ENCODE data around the gene ERAL1. TPM values are rescaled to one million over a fixed set of nuclear protein-coding genes. Genes with fewer than 3 reads are reported as not detected.

ERAL1 gene
- total and polyA plus RNA-seq, 2 of the 8 experiments (the other 6 are each of a cell fraction or from before 2014, with no cell fraction given) = 67.8 to 122 TPM

- Histone ChIP-seq H4K8ac (ENCODE audit: extremely low read depth, insufficient read depth, low read length) (no peak overlapping the region), H3K27ac (ENCODE audit: low read depth, low read length) (no peak overlapping the region), H3K27me3 (replicated peaks in 1 of 4; ENCODE audit: control insufficient read depth in 3 of 4, extremely low read depth in 1 of 4, insufficient read depth in 3 of 4, low read length in 3 of 4) (no peaks in the 10 kb centered on the region), H3K18ac (ENCODE audit: extremely low read depth, low read length) (no peak overlapping the region), H3K9me3 (ENCODE audit: insufficient read depth in 2 of 2, low read depth in 1 of 2, low read length in 1 of 2) (no peaks in the 10 kb centered on the region), H2AFZ (ENCODE audit: low read length) (no peak overlapping the region), H4K5ac (ENCODE audit: insufficient read length, low read depth, low read length) (no peak overlapping the region), H3K4me1 (replicated peaks in 1 of 4; ENCODE audit: control insufficient read depth in 3 of 4, insufficient read depth in 4 of 4, low read length in 3 of 4) (peaks cover 0 to 4% (median 0%) of the 10 kb centered on the region in 4 experiments; a peak in 2 of 7 replicates), H2BK20ac (ENCODE audit: low read length) (no peak overlapping the region), H3K79me2 (ENCODE audit: control insufficient read depth in 1 of 2, insufficient read depth in 2 of 2, low read length in 2 of 2) (peaks cover 0 to 5% of the 10 kb centered on the region in 2 experiments; a peak in 2 of 4 replicates), H3K4me3 (ENCODE audit: extremely low read depth in 1 of 4, insufficient read depth in 2 of 4, low read depth in 3 of 4, low read length in 4 of 4) (no peak overlapping the region), H2AK5ac (ENCODE audit: low read depth, low read length) (no peak overlapping the region), H4K91ac (replicated peaks; ENCODE audit: insufficient read length, low read length) (no peak overlapping the region), H3K14ac (ENCODE audit: insufficient read length) (no peak overlapping the region), H4K20me1 (replicated peaks in 1 of 2; ENCODE audit: control insufficient read depth in 1 of 2, insufficient read depth in 2 of 2, low read length in 2 of 2) (peaks cover 1 to 3% of the 10 kb centered on the region in 2 experiments), H2BK12ac (ENCODE audit: low read depth, low read length) (no peak overlapping the region), H3K4ac (replicated peaks; ENCODE audit: insufficient read length, low read depth, low read length) (no peak overlapping the region), H2BK15ac (ENCODE audit: low read length) (no peak overlapping the region), H2BK5ac (ENCODE audit: low read depth, low read length) (no peak overlapping the region), H3K23me2 (ENCODE audit: low read depth, low read length) (peaks cover 1% of the 10 kb centered on the region; the same call in 1 of the 2 replicates), H2BK120ac (replicated peaks; ENCODE audit: low read depth, low read length) (no peak overlapping the region), H3K23ac (ENCODE audit: insufficient read length) (no peak overlapping the region), H3K9ac (replicated peaks in 1 of 4; ENCODE audit: extremely low read depth in 1 of 4, low read depth in 3 of 4, low read length in 3 of 4) (no peak overlapping the region), H3K36me3 (ENCODE audit: control insufficient read depth in 2 of 4, insufficient read depth in 4 of 4, low read length in 3 of 4) (peaks cover 16 to 23% (median 20%) of the 10 kb centered on the region in 4 experiments; a peak in 7 of 8 replicates), H3K56ac (replicated peaks; ENCODE audit: insufficient read length, low read depth, low read length) (no peak overlapping the region), H3K4me2 (ENCODE audit: insufficient read depth in 1 of 2, low read depth in 2 of 2, low read length in 2 of 2) (no peak overlapping the region), H3K79me1 (ENCODE audit: low read depth, low read length) (peaks cover 2% of the 10 kb centered on the region; the same call in 1 of the 2 replicates)
- 89% methylated on average over 4 of the region's 4 CpGs; no CpG with 5 or more reads in 1 of the 2 experiments for WGBS, 2 experiments (ENCODE audit: extremely low coverage in 1 of 2, insufficient coverage in 1 of 2, insufficient read length in 1 of 2, insufficient replicate concordance in 2 of 2, low coverage in 1 of 2, low lambda C conversion rate in 2 of 2, missing lambda C conversion rate in 1 of 2)
- FAIRE-seq = no peak
- DNase-seq (ENCODE audit: low read depth in 1 of 2, low spot score in 2 of 2) = no peak
- ChIA-PET POLR2A (ENCODE audit: partially characterized antibody) (interaction anchor here (0.6 to 2.2 kb wide), 5 partner anchors 17 to 133 kb away, joined by 3 to 8 read pairs (median 3); partner anchors contain the start of gene FAM222B), CTCF (ENCODE audit: partially characterized antibody) (interaction anchor here (0.8 to 3.9 kb wide), 10 partner anchors 10 to 133 kb away, joined by 3 to 31 read pairs (median 8); partner anchors contain the start of genes DHRS13, FLOT2 and TLCD1)
- TF ChIP-seq SAP30 (IDR thresholded peaks at IDR 0.05; ENCODE audit: insufficient read depth, insufficient replicate concordance, low read length) (no peak), JUN (IDR thresholded peaks at IDR 0.05; ENCODE audit: low read depth, low read length) (no peak), HDAC6 (IDR thresholded peaks at IDR 0.05; ENCODE audit: low read depth, low read length) (no peak), JUND (IDR thresholded peaks at IDR 0.05; ENCODE audit: low read length) (no peak), TBP (IDR thresholded peaks at IDR 0.05; ENCODE audit: low read depth, low read length) (no peak), MAFK (IDR thresholded peaks at IDR 0.05; ENCODE audit: low read depth, low read length) (no peak), KDM5A (IDR thresholded peaks at IDR 0.05; ENCODE audit: low read length) (no peak), FOSL1 (IDR thresholded peaks at IDR 0.05; ENCODE audit: insufficient read depth, low read depth, low read length) (no peak), CEBPB (IDR thresholded peaks at IDR 0.05; ENCODE audit: low read depth, low read length) (no peak), TEAD4 (IDR thresholded peaks at IDR 0.05; ENCODE audit: low read depth, low read length) (no peak), TCF12 (IDR thresholded peaks at IDR 0.05; ENCODE audit: low read depth, low read length) (no peak), CTBP2 (IDR thresholded peaks at IDR 0.05; ENCODE audit: borderline replicate concordance, insufficient read depth, insufficient read length, low read length) (no peak)
Observed at GRCh38 chr17:28860363-28860808, 5.6 kb downstream of the ERAL1 start.

Measured in H1 (cell line).